SU-DHL-6 (cell line): ENCODE measurements around the gene KCTD17.

Experiments used
- H2AFZ ChIP-seq: fragments of 200-600 bp; sonication (generic); 2 replicates; pipeline ENCODE4 v1.6.1; 2014; ENCODE audit warnings: low read depth, mild to moderate bottlenecking, moderate library complexity, mixed read lengths, antibody characterized with exemption, low read length; ENCODE audit not compliant: severe bottlenecking
- H3F3A ChIP-seq: fragments of 200-600 bp; shearing (Covaris generic); 2 replicates; pipeline ENCODE4 v1.6.0; 2016; ENCODE audit warnings: antibody characterized with exemption, mild to moderate bottlenecking; ENCODE audit not compliant: insufficient read depth
- H3K27ac ChIP-seq: fragments of 200-600 bp; sonication (generic); 2 replicates; pipeline ENCODE4 v1.5.1; 2016; ENCODE audit warnings: low read depth, mild to moderate bottlenecking, low read length, moderate library complexity, mixed read lengths
- H3K27me3 ChIP-seq: fragments of 200-600 bp; sonication (generic), shearing (Covaris generic); 2 replicates; pipeline ENCODE4 v1.6.0; 2014; ENCODE audit warnings: mild to moderate bottlenecking, low read length
- H3K36me3 ChIP-seq: fragments of 200-600 bp; sonication (generic); 2 replicates; pipeline ENCODE4 v1.6.1; 2014; ENCODE audit warnings: mild to moderate bottlenecking, low read length, mixed read lengths
- H3K4me2 ChIP-seq: fragments of 300-600, 200-600 bp; shearing (Covaris generic), sonication (generic); 2 replicates; pipeline ENCODE4 v1.6.0; 2014; ENCODE audit warnings: low read length, low read depth, mild to moderate bottlenecking; ENCODE audit not compliant: poor library complexity, severe bottlenecking
- H3K4me3 ChIP-seq: fragments of 200-600 bp; sonication (generic); 2 replicates; pipeline ENCODE4 v1.5.1; 2014; ENCODE audit warnings: antibody characterized with exemption, low read length, mild to moderate bottlenecking, mixed read lengths; ENCODE audit not compliant: insufficient read depth, poor library complexity, severe bottlenecking
- H3K79me2 ChIP-seq: fragments of 200-600 bp; sonication (generic); 2 replicates; pipeline ENCODE4 v1.6.1; 2014; ENCODE audit warnings: mild to moderate bottlenecking, low read length, moderate library complexity; ENCODE audit not compliant: insufficient read depth
- H3K9ac ChIP-seq: fragments of 200-600 bp; sonication (generic); 2 replicates; pipeline ENCODE4 v1.7.0; 2014; ENCODE audit warnings: mild to moderate bottlenecking, low read length
- H3K9me2 ChIP-seq: fragments of 200-600 bp; sonication (generic); replicated peaks from 2 replicates; pipeline ENCODE4 v1.6.1; 2014; ENCODE audit warnings: low read length; ENCODE audit not compliant: insufficient read depth
- H3K9me3 ChIP-seq: fragments of 200-600 bp; sonication (generic); 2 replicates; pipeline ENCODE4 v1.6.1; 2014; ENCODE audit warnings: low read length, mixed read lengths; ENCODE audit not compliant: insufficient read depth
- H4K20me1 ChIP-seq: fragments of 200-600 bp; sonication (generic); 2 replicates; pipeline ENCODE4 v1.6.1; 2014; ENCODE audit warnings: low read depth, mild to moderate bottlenecking, antibody characterized with exemption, low read length, moderate library complexity, mixed read lengths
- CTCF ChIP-seq: fragments of 200-600 bp; sonication (generic); IDR thresholded peaks from one replicate; pipeline ENCODE4 v1.5.1; 2017; ENCODE audit warnings: antibody characterized with exemption, mild to moderate bottlenecking, low read length, moderate library complexity; ENCODE audit not compliant: insufficient read depth, poor library complexity, severe bottlenecking
- EZH2phosphoT487 ChIP-seq: fragments of 200-600 bp; sonication (generic), shearing (Covaris generic); conservative IDR thresholded peaks from 2 replicates; pipeline ENCODE4 v1.6.1; 2018; ENCODE audit warnings: mild to moderate bottlenecking, antibody characterized with exemption, low read length, moderate library complexity, mixed read lengths

KCTD17 gene

GRCh38 chr22:37074537-37074936 lies 23.0 kb downstream of the KCTD17 start:
- TF ChIP-seq EZH2phosphoT487 = no peak
- TF ChIP-seq CTCF = no peak
- Histone ChIP-seq H3K4me3 (no peak overlapping the region), H3K9me3 (no peaks in the 10 kb centered on the region), H3K9ac (no peak overlapping the region), H3K4me2 (no peak overlapping the region), H3K36me3 (no peaks in the 10 kb centered on the region), H4K20me1 (no peaks in the 10 kb centered on the region), H3K9me2 (no peaks in the 10 kb centered on the region), H3K79me2 (no peaks in the 10 kb centered on the region), H3K27ac (no peak overlapping the region), H3K27me3 (no peaks in the 10 kb centered on the region), H2AFZ (no peak overlapping the region), H3F3A (no peaks in the 10 kb centered on the region)

- H3K79me2 ChIP-seq = no peaks in the 10 kb centered on the region
- no peak overlapping the region for H3K4me2 ChIP-seq
- no peaks in the 10 kb centered on the region for H3K27me3 ChIP-seq
- H2AFZ ChIP-seq = no peak overlapping the region
- H3K27ac ChIP-seq = no peak overlapping the region
- no peak overlapping the region for H3K9ac ChIP-seq
- no peak overlapping the region for H3K4me3 ChIP-seq
- H3K9me3 ChIP-seq = no peaks in the 10 kb centered on the region
- H3K9me2 ChIP-seq = no peaks in the 10 kb centered on the region
- no peak for TF ChIP-seq CTCF
- no peak for TF ChIP-seq EZH2phosphoT487
- H3F3A ChIP-seq = no peaks in the 10 kb centered on the region
- H4K20me1 ChIP-seq = no peaks in the 10 kb centered on the region
- no peaks in the 10 kb centered on the region for H3K36me3 ChIP-seq
Observed at GRCh38 chr22:37075046-37075445, 23.5 kb downstream of the KCTD17 start.

GRCh38 chr22:37075822-37076433 lies 24.4 kb downstream of the KCTD17 start:
- no peaks in the 10 kb centered on the region for H3K36me3 ChIP-seq
- no peak overlapping the region for H3K4me3 ChIP-seq
- no peak overlapping the region for H3K4me2 ChIP-seq
- H3K9ac ChIP-seq = no peak overlapping the region
- no peaks in the 10 kb centered on the region for H3K9me3 ChIP-seq
- H3K27me3 ChIP-seq = no peaks in the 10 kb centered on the region
- no peak overlapping the region for H2AFZ ChIP-seq
- H3K27ac ChIP-seq = no peak overlapping the region
- no peak for TF ChIP-seq CTCF
- no peak for TF ChIP-seq EZH2phosphoT487
- H3K79me2 ChIP-seq = no peaks in the 10 kb centered on the region
- H4K20me1 ChIP-seq = no peaks in the 10 kb centered on the region
- H3F3A ChIP-seq = no peaks in the 10 kb centered on the region
- no peaks in the 10 kb centered on the region for H3K9me2 ChIP-seq
